HG02759 (cell line): ENCODE data around the gene KLB.
A peak's percentile ranks its signal among the peaks of the same experiment; 100 is the strongest.
"Not testable (repeated sequence)": the region's sequence is repeated elsewhere in the genome, so short reads cannot be mapped to it uniquely, and the experiment has no call there.

Source experiments
- ATAC-seq: cut with Tn5 transposase; IDR thresholded peaks from one replicate; pipeline ENCODE4 v1.9.1; 2021; ENCODE audit warnings: mild to moderate bottlenecking, moderate library complexity; ENCODE audit not compliant: unreplicated experiment

KLB gene

GRCh38 chr4:39406763-39407583 is at the start of gene KLB:
TSS of gene KLB (plus strand) at chr4:39406930. CDS start at chr4:39406950, 20 bp downstream.
- ATAC-seq, result no peak

GRCh38 chr4:39357002-39357401 is 49.7 kb upstream of the KLB start:
- no peak for ATAC-seq

- peak; percentile 35 for ATAC-seq
Observed at GRCh38 chr4:39360611-39361010, 46.1 kb upstream of the KLB start.

GRCh38 chr4:39362827-39363226 is 43.9 kb upstream of the KLB start:
- no peak for ATAC-seq

GRCh38 chr4:39363773-39364393 is 42.8 kb upstream of the KLB start:
- ATAC-seq, result peak; percentile 31

- no peak for ATAC-seq
Observed at GRCh38 chr4:39365360-39365759, 41.4 kb upstream of the KLB start.

- peak; percentile 90 for ATAC-seq
Observed at GRCh38 chr4:39365830-39366771, 40.6 kb upstream of the KLB start, which contains the start of gene RFC1. TSS of gene RFC1 (minus strand) at chr4:39366362. CDS start at chr4:39366241, 121 bp downstream.

- no peak for ATAC-seq
Observed at GRCh38 chr4:39367166-39367565, 39.6 kb upstream of the KLB start.

GRCh38 chr4:39369301-39369700 is 37.4 kb upstream of the KLB start:
- ATAC-seq, result no peak

GRCh38 chr4:39371209-39371608 is 35.5 kb upstream of the KLB start:
- not testable (repeated sequence) for ATAC-seq

- ATAC-seq, result no peak
Observed at GRCh38 chr4:39375478-39375877, 31.3 kb upstream of the KLB start.

GRCh38 chr4:39383690-39384089 is 23.0 kb upstream of the KLB start:
- no peak for ATAC-seq

GRCh38 chr4:39384563-39384962 is 22.2 kb upstream of the KLB start:
- ATAC-seq, result no peak

GRCh38 chr4:39390603-39391002 is 16.1 kb upstream of the KLB start:
- no peak for ATAC-seq

- ATAC-seq, result no peak
Observed at GRCh38 chr4:39394706-39395105, 12.0 kb upstream of the KLB start.

- ATAC-seq, result not testable (repeated sequence)
Observed at GRCh38 chr4:39401640-39402039, 5.1 kb upstream of the KLB start.

GRCh38 chr4:39407584-39407885 is 805 bp downstream of the KLB start:
- no peak for ATAC-seq

GRCh38 chr4:39410415-39410814 is 3.7 kb downstream of the KLB start:
- no peak for ATAC-seq

- not testable (repeated sequence) for ATAC-seq
Observed at GRCh38 chr4:39411561-39411960, 4.8 kb downstream of the KLB start.

- no peak for ATAC-seq
Observed at GRCh38 chr4:39415678-39416283, 9.1 kb downstream of the KLB start.

GRCh38 chr4:39422247-39422646 is 15.5 kb downstream of the KLB start:
- ATAC-seq, result no peak
